Right lobe of liver (tissue), 6 donors: ENCODE measurements around the gene MACF1. TPM values are rescaled to one million over a fixed set of nuclear protein-coding genes. Genes with fewer than 3 reads are reported as not detected.
A peak's percentile ranks its signal among the peaks of the same experiment; 100 is the strongest.

Source experiments
- ATAC-seq, 4 donors: fragments of 200-7000 bp; cut with Tn5 transposase; one replicate each; pipeline ENCODE4 v1.9.1; 2020; ENCODE audit warnings: mild to moderate bottlenecking in 4 of 4, moderate library complexity in 4 of 4
- DNase-seq, 3 donors: peaks; one replicate each; pipeline ENCODE4 v3.0.0-alpha.2; 2020
- H3K27ac ChIP-seq, 3 donors: fragments of 200-600 bp; one replicate each; pipeline ENCODE4 v1.8.0; 2022
- H3K27me3 ChIP-seq, 2 donors: fragments of 200-600 bp; one replicate each; pipeline ENCODE4 v1.8.0; 2022
- H3K36me3 ChIP-seq, 4 donors: fragments of 200-600 bp; sonication (generic) in 1 of 4; one replicate each; pipeline versions ENCODE4 v1.5.1 to v1.8.0; 2017 to 2022; ENCODE audit warnings: control low read depth in 1 of 4
- H3K4me1 ChIP-seq, 4 donors: fragments of 200-600 bp; sonication (generic) in 1 of 4; one replicate each; pipeline versions ENCODE4 v1.5.1 to v1.8.0; 2017 to 2022; ENCODE audit warnings: control low read depth in 1 of 4
- H3K4me3 ChIP-seq, 3 donors: fragments of 200-600 bp; one replicate each; pipeline ENCODE4 v1.8.0; 2022
- H3K9me3 ChIP-seq, 4 donors: fragments of 200-600 bp; sonication (generic) in 1 of 4; one replicate each; pipeline versions ENCODE4 v1.5.1 to v1.8.0; 2017 to 2022; ENCODE audit warnings: control low read depth in 1 of 4
- CTCF ChIP-seq, 4 donors: fragments of 200-600 bp in 3 of 4; fragments of 450-650 bp in 1 of 4; IDR thresholded peaks; one replicate each; pipeline versions ENCODE4 v1.5.1 to v1.8.0; 2016 to 2022; ENCODE audit warnings: antibody characterized with exemption in 4 of 4, mild to moderate bottlenecking in 2 of 4
- POLR2A ChIP-seq: fragments of 450-650 bp; IDR thresholded peaks from one replicate; pipeline ENCODE4 v1.6.1; 2017; ENCODE audit warnings: antibody characterized with exemption, mild to moderate bottlenecking
- WGBS: methylation state at CpG from one replicate; pipeline ENCODE4 v1.1.6; 2018; ENCODE audit warnings: low coverage, low lambda C conversion rate; ENCODE audit not compliant: insufficient coverage; ENCODE audit errors: missing lambda C conversion rate; 5-methylcytosine and 5-hydroxymethylcytosine counted together
- intact Hi-C, 2 donors: fragments of 100-400 bp; cut with DNase I; formaldehyde crosslinking; loops; one replicate each; pipeline versions ENCODE4 v1.11.2 to v1.14.1; 2022
- total RNA-seq, 6 experiments: library from RNA; depleted of rRNA in 2 of 6; stranded (reverse); fragments of >200 nt in 2 of 6; fragmentation: NEBNext Ultra II Directional in 3 of 6; extraction: Animal tissue kit (Norgen Biotek cat#: 25700) in 3 of 6; gene quantifications; one replicate each; pipeline versions ENCODE4 v1.1.0 to v1.2.4, GENCODE V29; 2016 to 2023
- donor health status: DM: no; HTN: yes; CAD: no.
- donor health status: DM: no; HTN: no; CAD: no.
- donor health status: DM: no; HTN: no; CAD: no.
- donor health status: DM: no; HTN: yes; CAD: no.
- donor health status: DM: no; HTN: yes; CAD: no.

MACF1 gene
- total RNA-seq, 6 experiments from 2014 or later: 78.4 to 141 (median 100) TPM

- intact Hi-C loops: no loop called here
- ATAC-seq: no peak
- Histone ChIP-seq H3K4me1 (peaks cover 0 to 48% (median 17%) of the 10 kb centered on the region in 4 donors), H3K9me3 (no peaks in the 10 kb centered on the region), H3K27me3 (no peaks in the 10 kb centered on the region), H3K4me3 (no peak overlapping the region), H3K27ac (peak overlapping the region in 1 of 3 donors; percentile 95), H3K36me3 (no peaks in the 10 kb centered on the region)
- DNase-seq: no peak
- WGBS: 20% methylated on average over 2 of the region's 2 CpGs
- TF ChIP-seq POLR2A (no peak), CTCF (IDR thresholded peaks at IDR 0.05) (no peak)
Observed at GRCh38 chr1:39405358-39405757, 200.9 kb downstream of the MACF1 start.

GRCh38 chr1:39406533-39407450 is 202.3 kb downstream of the MACF1 start:
- peak overlapping the region; percentile 12 to 95 (median 93) for H3K27ac ChIP-seq
- peaks cover 0 to 63% (median 23%) of the 10 kb centered on the region in 4 donors for H3K4me1 ChIP-seq
- intact Hi-C loops: no loop called here
- ATAC-seq (no peak), DNase-seq (no peak)
- no peaks in the 10 kb centered on the region for H3K9me3 ChIP-seq
- no peak overlapping the region for H3K4me3 ChIP-seq
- H3K36me3 ChIP-seq: no peaks in the 10 kb centered on the region
- no peaks in the 10 kb centered on the region for H3K27me3 ChIP-seq
- no peak for TF ChIP-seq CTCF (IDR thresholded peaks at IDR 0.05)
- TF ChIP-seq POLR2A: no peak
- WGBS: 44% methylated on average over 6 of the region's 7 CpGs

- TF ChIP-seq CTCF (IDR thresholded peaks at IDR 0.05) (no peak), POLR2A (no peak)
- Histone ChIP-seq H3K4me3 (peak overlapping the region in 2 of 3 donors; percentile 74 to 77), H3K27ac (peak overlapping the region in 2 of 3 donors; percentile 93 to 95), H3K27me3 (no peaks in the 10 kb centered on the region), H3K36me3 (peaks cover 0 to 1% (median 0%) of the 10 kb centered on the region in 4 donors), H3K4me1 (peaks cover 0 to 65% (median 23%) of the 10 kb centered on the region in 4 donors), H3K9me3 (no peaks in the 10 kb centered on the region)
- intact Hi-C loops: no loop called here
- DNase-seq: no peak
- 26% methylated on average over 6 of the region's 6 CpGs for whole genome bisulfite sequencing
- ATAC-seq: no peak
Observed at GRCh38 chr1:39407510-39407895, 203.0 kb downstream of the MACF1 start.

GRCh38 chr1:39407896-39408640 is 203.6 kb downstream of the MACF1 start:
- DNase-seq: peak in 2 of 3 donors; percentile 59 to 61
- Histone ChIP-seq H3K9me3 (no peaks in the 10 kb centered on the region), H3K4me3 (peak overlapping the region; percentile 73 to 77 (median 74)), H3K36me3 (peaks cover 0 to 6% (median 0%) of the 10 kb centered on the region in 4 donors), H3K4me1 (peaks cover 0 to 65% (median 23%) of the 10 kb centered on the region in 4 donors), H3K27me3 (no peaks in the 10 kb centered on the region), H3K27ac (peak overlapping the region; percentile 83 to 95 (median 93))
- intact Hi-C loops: no loop called here
- 22% methylated on average over 8 of the region's 38 CpGs for WGBS
- peak; percentile 41 to 54 (median 45) for ATAC-seq
- TF ChIP-seq CTCF (IDR thresholded peaks at IDR 0.05): peak in 1 of 4 donors; percentile 20
- TF ChIP-seq POLR2A: peak; percentile 63
